GDM1 (cell line): ENCODE results near the gene CLDN6.
"Not testable (repeated sequence)": the region's sequence is repeated elsewhere in the genome, so short reads cannot be mapped to it uniquely, and the experiment has no call there.

Source experiments
- DNase-seq: peaks from one replicate; lab custom pipeline; 2025; lab: John Stamatoyannopoulos, UW

Gene CLDN6

DNA sequence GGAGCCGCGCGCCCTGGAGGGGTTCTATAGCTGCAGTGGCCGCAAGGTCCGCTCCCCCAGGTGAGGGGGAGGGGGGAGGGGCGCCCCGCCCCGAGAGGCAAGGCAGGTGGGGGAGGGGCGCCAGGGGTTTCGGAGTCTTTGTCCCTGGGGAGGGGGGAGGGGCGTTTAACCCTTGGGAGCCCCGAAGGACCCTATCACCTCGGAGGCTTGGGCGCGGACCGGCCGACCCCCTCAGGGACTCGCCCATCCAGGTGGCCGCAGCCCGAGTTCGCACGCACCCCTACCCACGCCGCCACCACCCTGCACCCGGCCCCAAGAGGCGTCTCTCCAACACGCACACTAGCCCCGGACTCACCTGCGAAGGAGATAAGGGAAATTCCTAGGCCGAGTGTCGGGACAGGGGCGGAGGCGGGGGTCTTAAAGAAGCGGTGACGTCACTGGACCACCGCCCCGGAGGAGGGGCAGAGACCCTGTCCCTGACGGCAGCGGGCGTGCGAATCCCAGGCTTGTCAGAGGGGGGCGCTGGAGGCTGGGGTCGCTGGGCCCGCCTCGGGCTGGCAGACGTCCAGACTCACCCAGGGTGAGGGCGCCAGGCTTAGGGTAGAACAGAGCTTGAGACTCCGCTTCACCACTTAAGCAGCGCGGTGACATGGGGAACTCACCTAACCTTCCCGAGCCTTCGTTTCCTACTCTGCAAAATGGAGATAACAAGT, at the start of gene CLDN6:
CLDN6 (minus strand) TSS at position 390 of the 713 bp plus-strand sequence. CDS start 2,162 bp downstream, outside the sequence.
- DNase-seq, result no peak

DNA sequence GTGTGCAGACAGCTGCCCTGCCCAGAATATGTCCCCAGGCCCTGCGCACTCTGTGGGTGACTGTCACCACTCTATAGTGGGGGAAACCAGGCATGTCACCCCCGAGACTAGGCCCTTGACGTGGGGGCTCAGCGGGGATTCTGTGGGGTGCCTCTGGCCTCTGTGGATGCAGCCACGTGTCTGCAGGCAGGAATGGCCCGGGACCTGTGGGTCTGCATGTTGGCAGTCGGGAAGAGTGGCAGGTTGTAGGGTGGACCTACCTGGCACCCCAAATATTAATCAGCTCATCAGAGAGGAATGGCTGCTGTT, 48.4 kb upstream of the CLDN6 start:
- no peak for DNase-seq

GRCh38 chr16:3065742-3066439, 47.9 kb upstream of the CLDN6 start:
- no peak for DNase-seq

- no peak for DNase-seq
Observed at GRCh38 chr16:3065069-3065741, 47.2 kb upstream of the CLDN6 start, which contains the start of gene IL32. TSS of gene IL32 (plus strand) at chr16:3065640. CDS start at chr16:3065812, 172 bp downstream.

- DNase-seq, result no peak
Observed at GRCh38 chr16:3063625-3064386, 45.8 kb upstream of the CLDN6 start.

- no peak for DNase-seq
Observed at GRCh38 chr16:3062553-3062952, 44.6 kb upstream of the CLDN6 start.

DNA sequence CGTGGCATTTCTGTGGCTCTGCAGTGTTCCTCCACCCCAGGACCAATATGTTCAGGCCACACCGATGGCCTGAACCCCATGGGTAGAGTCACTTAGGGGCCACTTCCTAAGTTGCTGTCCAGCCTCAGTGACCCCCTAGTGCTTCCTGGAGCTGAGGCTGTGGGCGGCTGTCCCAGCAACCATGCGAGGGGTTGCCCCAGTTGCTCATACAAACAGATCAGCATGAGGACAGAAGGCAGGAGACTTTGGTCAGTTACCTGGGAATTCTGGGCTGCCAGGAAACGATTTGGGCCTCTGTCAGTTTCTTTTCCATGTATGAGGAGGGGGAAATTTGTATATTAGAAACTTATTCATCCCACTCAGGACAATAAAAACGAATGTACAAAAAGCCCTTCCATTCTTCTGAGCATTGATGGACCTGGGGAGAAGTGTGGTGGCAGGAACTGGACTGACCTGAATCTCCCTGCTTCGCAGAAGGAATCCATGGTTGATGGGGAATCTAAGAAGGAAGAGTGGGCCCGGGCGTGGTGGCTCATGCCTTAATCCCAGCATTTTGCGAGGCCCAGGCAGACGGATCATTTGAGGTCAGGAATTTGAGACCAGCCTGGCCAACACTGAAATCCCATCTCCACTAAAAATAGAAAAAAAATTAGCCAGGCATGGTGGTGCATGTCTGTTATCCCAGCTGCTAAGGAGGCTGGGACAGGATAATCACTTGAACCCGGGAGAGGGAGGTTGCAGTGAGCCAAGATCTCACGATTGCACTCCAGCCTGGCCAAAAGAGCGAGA, 42.5 kb upstream of the CLDN6 start:
- no peak for DNase-seq

GRCh38 chr16:3059723-3060242, 41.8 kb upstream of the CLDN6 start:
- DNase-seq, result no peak

- DNase-seq, result peak; percentile 81
Observed at GRCh38 chr16:3059041-3059722, 41.2 kb upstream of the CLDN6 start.

DNA sequence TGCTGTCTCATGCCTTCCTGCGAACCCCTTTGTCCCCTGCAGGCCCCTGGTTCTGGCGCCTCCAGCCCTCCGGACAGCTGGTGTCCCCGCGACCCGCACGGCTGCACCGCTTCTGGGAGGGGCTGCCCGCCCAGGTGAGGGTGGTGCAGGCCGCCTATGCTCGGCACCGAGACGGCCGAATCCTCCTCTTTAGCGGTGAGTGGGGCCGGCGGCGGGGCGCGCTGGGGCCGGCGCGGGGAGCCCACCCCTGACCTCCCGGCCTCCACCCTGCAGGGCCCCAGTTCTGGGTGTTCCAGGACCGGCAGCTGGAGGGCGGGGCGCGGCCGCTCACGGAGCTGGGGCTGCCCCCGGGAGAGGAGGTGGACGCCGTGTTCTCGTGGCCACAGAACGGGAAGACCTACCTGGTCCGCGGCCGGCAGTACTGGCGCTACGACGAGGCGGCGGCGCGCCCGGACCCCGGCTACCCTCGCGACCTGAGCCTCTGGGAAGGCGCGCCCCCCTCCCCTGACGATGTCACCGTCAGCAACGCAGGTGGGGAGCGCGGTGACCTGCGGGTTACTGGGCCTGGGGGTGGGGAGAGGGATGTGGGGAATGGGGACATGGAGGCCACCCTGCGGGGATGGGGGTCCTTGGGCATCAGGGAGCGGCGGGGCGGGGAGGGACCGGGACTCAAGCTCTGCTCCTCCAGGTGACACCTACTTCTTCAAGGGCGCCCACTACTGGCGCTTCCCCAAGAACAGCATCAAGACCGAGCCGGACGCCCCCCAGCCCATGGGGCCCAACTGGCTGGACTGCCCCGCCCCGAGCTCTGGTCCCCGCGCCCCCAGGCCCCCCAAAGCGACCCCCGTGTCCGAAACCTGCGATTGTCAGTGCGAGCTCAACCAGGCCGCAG, 40.4 kb upstream of the CLDN6 start:
- no peak for DNase-seq

GRCh38 chr16:3057181-3058138, 39.5 kb upstream of the CLDN6 start:
- no peak for DNase-seq

DNA sequence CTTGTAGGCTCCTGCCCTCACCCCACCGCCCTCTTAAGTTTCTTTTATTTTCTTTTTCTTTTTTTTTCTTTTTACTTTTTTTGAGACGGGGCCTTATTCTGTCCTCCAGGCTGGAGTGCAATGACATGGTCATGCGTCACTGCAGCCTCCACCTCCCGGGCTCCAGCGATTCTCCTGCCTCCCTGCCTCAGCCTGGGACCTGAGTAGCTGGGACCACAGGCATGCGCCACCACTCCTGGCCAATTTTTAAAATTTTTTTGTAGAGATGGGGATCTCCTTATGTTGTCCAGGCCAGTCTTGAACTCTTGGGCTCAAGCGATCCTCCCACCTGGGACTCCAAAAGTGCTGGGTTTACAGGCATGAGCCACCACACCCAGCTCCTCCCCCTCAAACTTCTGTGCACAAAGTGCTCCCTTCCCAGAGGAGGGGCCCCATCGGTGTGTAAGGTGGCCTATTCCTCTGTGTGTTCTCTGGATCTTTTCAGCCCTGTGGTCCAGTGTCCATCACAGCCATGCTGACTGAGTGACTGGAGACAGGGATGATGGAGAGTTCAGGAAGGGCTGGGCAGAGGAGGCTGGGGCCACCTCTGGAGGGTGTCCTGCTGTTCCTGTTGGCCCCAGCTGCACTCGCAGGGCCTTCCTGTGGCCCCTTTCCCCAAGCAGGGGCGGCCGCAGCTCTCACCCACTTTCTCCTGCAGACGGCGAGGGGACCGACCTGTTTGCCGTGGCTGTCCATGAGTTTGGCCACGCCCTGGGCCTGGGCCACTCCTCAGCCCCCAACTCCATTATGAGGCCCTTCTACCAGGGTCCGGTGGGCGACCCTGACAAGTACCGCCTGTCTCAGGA, 38.6 kb upstream of the CLDN6 start:
- no peak for DNase-seq

DNA sequence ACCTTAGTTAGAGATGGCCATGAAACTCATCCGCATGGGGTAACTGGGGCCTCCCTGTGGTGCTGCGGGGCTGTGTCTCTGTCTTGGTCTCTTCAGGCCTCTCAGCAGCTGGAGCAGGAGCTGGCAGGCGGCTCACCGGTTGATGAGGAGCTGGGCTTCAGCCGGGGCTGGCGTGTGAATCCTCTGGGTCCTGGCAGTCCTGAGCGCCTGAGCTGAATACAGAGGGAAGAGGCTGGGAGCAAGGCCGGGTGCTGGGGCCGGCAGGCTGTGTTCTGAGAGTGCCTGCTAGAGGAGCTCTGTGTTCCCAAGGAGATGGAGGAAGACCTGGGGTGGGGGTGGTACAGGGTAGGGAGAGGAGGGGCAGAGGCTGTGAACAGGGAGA, 37.7 kb upstream of the CLDN6 start:
- not testable (repeated sequence) for DNase-seq

DNA sequence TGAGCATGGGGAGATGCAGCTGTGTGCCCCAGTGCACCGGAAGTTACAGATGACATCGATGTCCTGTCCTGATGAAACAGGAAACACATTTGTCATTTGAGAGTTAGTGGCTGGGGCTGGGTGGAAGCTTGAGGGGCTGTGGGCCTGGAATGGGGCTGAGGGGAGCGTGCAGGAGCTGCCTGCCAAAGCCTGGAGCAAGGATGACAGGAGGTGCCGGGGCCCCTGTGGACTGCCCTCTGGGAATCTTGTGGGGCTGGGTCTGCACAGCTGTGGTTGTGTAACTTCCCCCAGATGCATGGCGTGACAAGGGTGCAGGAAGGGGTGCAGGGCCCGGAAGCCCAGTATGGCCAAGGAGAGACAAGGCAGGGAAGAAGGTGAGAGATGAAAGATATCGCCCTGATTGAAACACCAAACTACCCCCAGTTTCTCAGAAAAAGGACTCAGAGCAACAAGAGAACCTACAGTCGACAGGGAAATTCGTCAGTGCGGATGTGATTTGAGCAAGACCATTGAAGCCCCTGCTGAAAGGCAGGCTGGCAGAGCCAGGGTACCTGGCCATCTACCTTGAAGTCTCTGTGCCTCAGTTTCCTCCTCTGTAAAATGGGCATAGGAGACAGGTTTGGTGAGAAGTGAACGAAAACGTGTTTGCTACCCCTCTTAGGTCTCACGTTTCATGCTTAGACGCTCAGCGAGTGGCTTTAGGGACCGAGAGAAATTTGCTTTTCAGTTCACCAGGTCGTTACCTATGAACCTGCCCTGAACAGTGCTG, 37.2 kb upstream of the CLDN6 start:
- DNase-seq, result no peak

GRCh38 chr16:3053330-3053710, 35.3 kb upstream of the CLDN6 start:
- not testable (repeated sequence) for DNase-seq

GRCh38 chr16:3052571-3053329, 34.8 kb upstream of the CLDN6 start:
- DNase-seq, result not testable (repeated sequence)
